Rectal smooth muscle tissue (tissue), 1 donor: ENCODE results near the gene CYTH4.

Experiments used
- H3K27ac ChIP-seq: one replicate; pipeline ENCODE4 v1.7.0; 2013; ENCODE audit warnings: low read depth, low read length, inconsistent platforms
- H3K27me3 ChIP-seq: one replicate; pipeline ENCODE4 v1.7.0; 2013; ENCODE audit warnings: low read length; ENCODE audit not compliant: control insufficient read depth, insufficient read depth
- H3K36me3 ChIP-seq: one replicate; pipeline ENCODE4 v1.7.0; 2013; ENCODE audit warnings: low read length; ENCODE audit not compliant: control insufficient read depth, insufficient read depth
- H3K4me1 ChIP-seq: one replicate; pipeline ENCODE4 v1.7.0; 2013; ENCODE audit warnings: low read length; ENCODE audit not compliant: control insufficient read depth, insufficient read depth
- H3K4me3 ChIP-seq: one replicate; pipeline ENCODE4 v1.7.0; 2013; ENCODE audit warnings: low read length
- H3K9ac ChIP-seq: one replicate; pipeline ENCODE4 v1.7.0; 2013; ENCODE audit warnings: low read length

CYTH4 gene

DNA sequence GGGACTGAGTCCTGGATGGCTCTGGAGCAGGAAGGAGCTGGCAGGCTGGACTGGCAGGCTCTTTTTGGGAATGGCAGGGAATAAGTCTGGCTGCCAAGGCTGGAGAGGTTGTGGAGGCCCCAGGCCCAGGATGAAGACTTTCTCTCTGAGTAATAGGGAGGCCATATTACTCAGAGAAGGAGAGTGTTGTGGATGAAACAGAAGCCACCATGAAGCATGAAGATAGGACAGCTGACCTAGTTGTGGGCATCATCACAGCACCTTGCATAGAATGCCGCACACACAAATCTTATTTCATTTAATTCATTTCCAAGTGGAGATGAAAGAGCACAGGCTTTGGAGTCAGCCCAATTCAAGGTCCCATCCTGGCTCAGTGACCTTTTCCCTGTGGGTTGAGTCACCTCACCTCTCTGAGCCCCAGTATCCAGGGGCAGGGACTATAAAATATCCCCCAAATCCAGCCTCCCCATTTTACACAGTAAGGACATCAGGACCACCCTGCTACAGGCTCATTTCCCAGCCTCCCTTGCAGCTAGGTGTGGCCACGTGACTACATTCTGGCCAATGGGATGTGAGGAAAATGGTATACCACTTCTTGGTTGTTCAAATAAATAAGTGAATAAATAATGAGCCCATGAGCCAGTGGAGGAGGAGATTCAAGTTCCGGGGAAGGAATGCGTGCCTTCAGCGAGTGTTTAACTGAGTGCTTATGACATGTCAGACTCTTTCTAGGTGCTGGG is 9.4 kb downstream of the CYTH4 start:
- H3K27me3 ChIP-seq: peaks cover 5% of the 10 kb centered on the region

GRCh38 chr22:37292641-37293040 is 10.3 kb downstream of the CYTH4 start:
- H3K4me3 ChIP-seq: no peak overlapping the region
- no peak overlapping the region for H3K27ac ChIP-seq
- no peak overlapping the region for H3K9ac ChIP-seq
- peaks cover 5% of the 10 kb centered on the region for H3K27me3 ChIP-seq
- peaks cover 2% of the 10 kb centered on the region for H3K36me3 ChIP-seq
- H3K4me1 ChIP-seq: no peaks in the 10 kb centered on the region

More for the DNA sequence above, 9.4 kb downstream of the CYTH4 start:
- H3K4me1 ChIP-seq: no peaks in the 10 kb centered on the region
- H3K36me3 ChIP-seq: peaks cover 2% of the 10 kb centered on the region
- H3K9ac ChIP-seq: no peak overlapping the region
- H3K4me3 ChIP-seq: no peak overlapping the region
- H3K27ac ChIP-seq: no peak overlapping the region

DNA sequence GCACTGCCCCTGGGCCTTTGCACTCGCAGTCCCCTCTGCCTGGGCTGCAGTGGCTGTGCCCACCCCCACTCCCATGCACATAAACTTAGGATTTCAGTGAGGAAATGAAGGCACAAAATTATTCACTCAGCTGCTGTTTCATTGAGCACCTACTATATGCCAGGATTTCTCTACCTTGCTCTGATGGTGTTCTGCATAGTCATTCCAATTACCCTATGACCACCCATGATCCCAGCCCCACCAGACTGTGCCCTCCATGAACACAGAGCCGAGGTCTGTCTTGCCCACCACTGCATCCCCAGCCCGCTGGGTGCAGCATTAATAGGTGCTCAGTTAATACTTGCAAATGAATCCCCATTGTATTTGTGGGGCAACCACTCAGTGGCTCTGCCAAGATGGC is 10.9 kb downstream of the CYTH4 start:
- Histone ChIP-seq H3K36me3 (peaks cover 2% of the 10 kb centered on the region), H3K27ac (no peak overlapping the region), H3K4me3 (no peak overlapping the region), H3K27me3 (peaks cover 5% of the 10 kb centered on the region), H3K4me1 (no peaks in the 10 kb centered on the region), H3K9ac (no peak overlapping the region)

- Histone ChIP-seq H3K9ac (no peak overlapping the region), H3K36me3 (peaks cover 2% of the 10 kb centered on the region), H3K4me1 (no peaks in the 10 kb centered on the region), H3K27me3 (peaks cover 5% of the 10 kb centered on the region), H3K4me3 (no peak overlapping the region), H3K27ac (no peak overlapping the region)
Observed at GRCh38 chr22:37294747-37295146, 12.4 kb downstream of the CYTH4 start.

GRCh38 chr22:37295213-37295886 is 13.0 kb downstream of the CYTH4 start:
- no peaks in the 10 kb centered on the region for H3K4me1 ChIP-seq
- H3K36me3 ChIP-seq: peaks cover 2% of the 10 kb centered on the region
- H3K27ac ChIP-seq: no peak overlapping the region
- no peak overlapping the region for H3K4me3 ChIP-seq
- no peak overlapping the region for H3K9ac ChIP-seq
- peaks cover 3% of the 10 kb centered on the region for H3K27me3 ChIP-seq

DNA sequence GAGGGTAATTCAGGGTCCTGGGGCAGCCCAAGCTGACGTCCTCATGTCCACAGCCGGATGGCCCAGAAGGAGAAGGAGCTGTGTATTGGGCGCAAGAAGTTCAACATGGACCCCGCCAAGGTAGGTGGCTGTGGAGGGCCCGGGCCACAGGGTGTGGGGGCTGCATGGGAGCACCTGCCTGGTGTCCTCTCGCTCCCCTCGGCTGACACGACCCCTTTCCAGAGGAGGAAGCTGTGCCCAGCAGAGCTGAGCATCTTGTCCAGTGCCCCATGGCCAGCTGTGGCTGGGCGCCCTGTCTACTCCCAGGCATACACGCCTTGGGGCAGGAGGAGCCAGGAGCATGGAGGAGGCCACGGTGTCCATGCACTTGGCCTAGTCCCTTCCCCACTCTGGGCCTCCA is 13.6 kb downstream of the CYTH4 start:
- no peak overlapping the region for H3K27ac ChIP-seq
- no peak overlapping the region for H3K9ac ChIP-seq
- H3K27me3 ChIP-seq: peaks cover 3% of the 10 kb centered on the region
- H3K4me3 ChIP-seq: no peak overlapping the region
- no peaks in the 10 kb centered on the region for H3K4me1 ChIP-seq
- H3K36me3 ChIP-seq: peaks cover 2% of the 10 kb centered on the region

DNA sequence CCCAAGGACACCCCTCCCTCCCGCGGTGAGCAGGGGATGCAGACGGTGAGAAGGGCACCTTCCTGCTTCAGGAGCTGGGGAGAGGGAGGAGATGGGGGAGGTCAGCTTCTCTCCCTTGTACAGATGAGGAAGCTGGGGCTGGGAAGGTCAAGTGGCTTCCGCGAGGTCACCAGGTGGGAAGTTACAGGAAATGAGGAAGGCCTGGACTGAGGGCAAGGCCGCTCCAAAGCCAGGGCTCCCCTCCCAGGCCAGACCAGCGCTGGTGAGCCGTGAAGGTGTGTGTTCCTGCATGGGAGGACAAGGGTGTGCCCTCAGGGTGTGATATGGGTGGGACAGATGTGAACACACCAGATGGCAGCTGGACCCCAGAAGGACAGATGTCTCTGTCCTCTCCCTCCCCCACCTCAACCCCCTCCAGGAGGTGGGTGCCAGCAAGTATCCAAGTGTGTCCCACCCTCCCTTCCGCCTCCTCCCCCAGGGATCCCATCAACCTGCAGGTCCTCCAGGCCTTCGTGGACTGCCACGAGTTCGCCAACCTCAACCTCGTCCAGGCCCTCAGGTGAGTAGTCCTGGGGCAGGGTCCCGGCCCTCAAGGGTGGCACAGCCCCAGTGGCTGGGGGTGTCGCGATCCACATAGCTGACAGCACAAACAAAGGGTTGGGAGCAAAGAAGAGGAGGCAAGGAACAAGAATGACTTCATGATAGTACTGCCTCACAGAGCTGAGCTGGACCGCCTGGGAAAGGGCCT is 16.6 kb downstream of the CYTH4 start:
- H3K27me3 ChIP-seq: no peaks in the 10 kb centered on the region
- no peak overlapping the region for H3K4me3 ChIP-seq
- H3K4me1 ChIP-seq: no peaks in the 10 kb centered on the region
- H3K36me3 ChIP-seq: peaks cover 2% of the 10 kb centered on the region
- no peak overlapping the region for H3K27ac ChIP-seq
- H3K9ac ChIP-seq: no peak overlapping the region

DNA sequence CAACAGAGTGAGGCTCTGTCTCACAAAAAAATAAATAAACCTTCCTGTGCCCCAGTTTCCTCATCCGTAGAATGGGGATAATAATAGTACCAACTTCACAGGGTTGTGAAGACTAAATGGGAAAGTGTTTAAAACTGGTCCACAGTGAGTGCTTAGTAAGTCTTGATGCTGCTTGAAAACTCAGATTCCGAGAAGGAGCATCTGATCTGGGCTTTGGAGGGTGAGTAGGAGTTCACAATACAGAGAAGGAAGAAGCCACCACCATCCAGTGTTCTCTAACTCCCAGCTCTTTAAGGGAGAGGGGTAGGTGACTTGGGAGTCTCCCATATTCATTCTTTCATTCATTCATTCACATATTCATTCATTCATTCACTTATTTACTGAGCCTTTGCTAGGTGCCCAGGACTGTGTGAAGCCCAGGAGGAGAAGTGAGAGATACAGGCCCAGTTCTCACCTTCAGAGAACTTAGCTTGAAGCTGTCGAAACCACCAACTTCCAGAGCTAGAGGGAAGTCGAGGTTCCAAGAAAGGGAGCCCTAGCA is 17.7 kb downstream of the CYTH4 start:
- Histone ChIP-seq H3K9ac (no peak overlapping the region), H3K27ac (no peak overlapping the region), H3K4me3 (no peak overlapping the region), H3K36me3 (peaks cover 2% of the 10 kb centered on the region), H3K4me1 (no peaks in the 10 kb centered on the region), H3K27me3 (no peaks in the 10 kb centered on the region)

DNA sequence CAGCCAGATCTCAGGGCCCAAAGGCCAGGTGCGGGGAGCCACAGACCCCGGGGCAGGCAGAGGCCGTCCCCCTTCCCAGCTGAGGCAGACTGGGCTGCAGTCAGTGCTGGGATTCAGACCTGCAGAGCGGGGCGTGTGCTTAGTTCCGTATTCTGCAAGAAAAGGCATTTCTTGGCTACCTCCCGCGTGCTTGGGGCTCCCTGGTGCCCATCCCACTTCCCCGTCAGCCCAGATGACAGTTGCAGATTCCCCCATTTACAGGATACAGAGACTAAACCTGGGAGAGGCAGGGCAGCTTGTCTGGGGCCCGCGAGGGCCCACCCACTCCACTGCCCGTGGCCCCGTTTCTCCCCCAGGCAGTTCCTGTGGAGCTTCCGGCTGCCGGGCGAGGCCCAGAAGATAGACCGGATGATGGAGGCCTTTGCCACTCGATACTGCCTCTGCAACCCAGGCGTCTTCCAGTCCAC is 18.3 kb downstream of the CYTH4 start:
- Histone ChIP-seq H3K4me3 (no peak overlapping the region), H3K27ac (no peak overlapping the region), H3K9ac (no peak overlapping the region), H3K27me3 (no peaks in the 10 kb centered on the region), H3K36me3 (peaks cover 2% of the 10 kb centered on the region), H3K4me1 (no peaks in the 10 kb centered on the region)

DNA sequence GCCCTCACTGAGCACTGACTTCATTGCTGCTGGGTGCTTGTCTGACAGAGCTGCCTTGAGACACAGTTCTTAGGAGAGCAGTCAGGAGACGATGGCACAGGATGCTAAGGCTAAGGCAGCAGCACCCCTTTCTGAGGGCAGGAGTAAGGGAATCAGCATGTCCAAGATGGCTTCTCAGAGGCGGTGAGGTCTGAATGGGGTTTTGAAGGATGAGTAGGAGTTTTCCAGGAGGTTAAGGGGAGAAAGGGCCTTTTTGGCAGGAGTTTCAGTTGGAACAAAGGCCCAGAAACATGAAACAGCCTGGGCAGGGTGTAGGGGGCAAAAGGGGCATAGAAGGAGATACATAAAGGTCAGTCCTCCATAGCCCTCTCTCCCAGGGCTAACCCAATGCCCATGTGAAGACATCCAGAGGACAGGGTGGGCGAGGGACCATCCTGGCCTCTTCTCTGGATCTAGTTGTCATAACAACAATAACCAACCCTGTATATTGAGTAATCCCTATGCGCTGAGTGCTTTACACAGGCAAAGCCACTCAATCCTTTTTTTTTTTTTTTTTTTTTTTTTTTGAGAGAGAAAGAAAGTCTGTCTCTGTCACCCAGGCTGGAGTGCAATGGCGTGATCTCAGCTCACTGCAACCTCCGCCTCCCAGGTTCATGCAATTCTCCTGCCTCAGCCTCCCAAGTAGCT is 19.0 kb downstream of the CYTH4 start:
- no peaks in the 10 kb centered on the region for H3K36me3 ChIP-seq
- peaks cover 1% of the 10 kb centered on the region for H3K4me1 ChIP-seq
- no peak overlapping the region for H3K4me3 ChIP-seq
- H3K9ac ChIP-seq: no peak overlapping the region
- no peaks in the 10 kb centered on the region for H3K27me3 ChIP-seq
- H3K27ac ChIP-seq: no peak overlapping the region

- H3K36me3 ChIP-seq: no peaks in the 10 kb centered on the region
- H3K27me3 ChIP-seq: no peaks in the 10 kb centered on the region
- H3K9ac ChIP-seq: no peak overlapping the region
- H3K4me3 ChIP-seq: no peak overlapping the region
- H3K4me1 ChIP-seq: peaks cover 2% of the 10 kb centered on the region
- no peak overlapping the region for H3K27ac ChIP-seq
Observed at GRCh38 chr22:37302674-37303555, 20.6 kb downstream of the CYTH4 start.
